ENCODE data around the gene ZNF562.

ZNF562 gene

GRCh38 chr19:9644472-9644871 is 30.4 kb downstream of the ZNF562 start:
- DNase-seq (ENCODE audit: low read depth in 2 of 2, low spot score in 1 of 2): no peak

DNA sequence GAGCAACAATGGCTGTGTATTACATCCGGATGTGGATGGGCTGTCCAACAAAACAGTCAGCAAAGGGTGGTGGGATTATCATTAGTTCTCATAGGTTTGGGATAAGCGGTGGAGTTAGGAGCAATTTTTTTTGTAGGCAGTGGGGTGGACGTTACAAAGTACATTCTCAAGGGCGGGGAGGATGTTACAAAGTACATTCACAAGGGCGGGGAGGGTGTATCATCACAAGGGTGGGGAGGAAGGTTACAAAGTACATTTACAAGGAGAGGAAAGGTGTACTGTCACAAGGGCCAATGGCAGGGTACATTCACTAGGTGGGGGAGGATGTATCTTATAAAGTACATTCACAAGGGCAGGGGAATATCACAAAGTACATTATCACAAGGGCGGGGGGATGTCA is 33.1 kb downstream of the ZNF562 start:
- DNase-seq (ENCODE audit: low read depth in 2 of 2, low spot score in 1 of 2): no peak

DNA sequence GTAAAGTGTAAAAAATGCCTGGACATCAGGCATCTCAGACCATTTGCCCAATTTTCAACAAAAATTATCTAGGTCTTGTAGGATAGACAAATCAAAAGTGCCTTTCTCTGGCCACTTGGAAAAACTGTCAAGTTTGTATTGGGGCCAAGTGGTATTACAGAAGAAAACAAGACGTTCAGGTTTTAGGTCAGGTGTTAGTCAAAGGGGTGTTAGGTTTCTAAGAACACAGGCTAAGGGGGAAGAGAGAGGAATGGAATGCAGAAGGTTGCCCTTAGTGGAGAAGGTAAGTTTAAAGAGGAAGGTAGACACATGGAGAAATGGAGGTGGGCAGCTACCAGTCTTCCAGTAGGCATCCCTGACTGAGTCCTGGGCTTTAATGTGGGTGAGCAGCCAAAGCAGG is 33.9 kb downstream of the ZNF562 start:
- no peak for DNase-seq (ENCODE audit: low read depth in 2 of 2, low spot score in 1 of 2)

DNA sequence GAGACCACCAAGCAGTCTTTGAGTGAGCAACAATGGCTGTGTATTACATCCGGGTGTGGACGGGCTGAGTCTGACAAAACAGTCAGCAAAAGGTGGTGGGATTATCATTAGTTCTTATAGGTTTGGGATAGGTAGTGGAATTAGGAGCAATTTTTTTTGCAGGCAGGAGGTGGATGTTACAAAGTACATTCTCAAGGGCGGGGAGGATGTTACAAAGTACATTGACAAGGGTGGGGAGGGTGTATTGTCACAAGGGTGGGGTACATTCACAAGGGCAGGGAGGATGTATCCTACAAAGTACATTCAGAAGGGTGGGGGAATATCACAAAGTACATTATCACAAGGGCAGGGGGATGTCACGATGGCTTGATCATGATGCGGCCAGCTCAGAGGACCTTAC is 38.9 kb downstream of the ZNF562 start:
- no peak for DNase-seq (ENCODE audit: low read depth in 2 of 2, low spot score in 1 of 2)

GRCh38 chr19:9627856-9628255 is 47.0 kb downstream of the ZNF562 start:
- DNase-seq (ENCODE audit: low read depth in 2 of 2, low spot score in 1 of 2): no peak

DNA sequence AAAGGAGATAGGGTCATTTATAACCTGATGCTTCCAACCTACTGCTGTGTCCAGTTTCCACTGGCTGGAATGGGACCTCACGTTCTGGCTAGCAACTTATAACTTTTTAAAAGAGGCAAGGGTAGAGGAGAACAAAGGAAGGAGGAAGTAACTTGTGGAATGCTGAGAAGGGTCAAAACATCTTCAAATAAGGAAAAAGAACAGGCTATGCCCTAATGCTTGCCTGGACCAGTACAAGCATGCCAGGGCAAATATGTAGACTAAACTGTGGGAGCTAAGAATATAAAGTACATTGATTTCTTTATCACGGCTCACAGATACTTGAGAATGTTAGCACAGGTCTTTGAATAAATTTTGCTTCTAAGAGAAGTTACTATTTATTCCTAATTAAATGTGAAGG is 52.4 kb downstream of the ZNF562 start:
- no peak for DNase-seq (ENCODE audit: low read depth in 2 of 2, low spot score in 1 of 2)

- peak; percentile 83 to 84 for DNase-seq (ENCODE audit: low read depth in 2 of 2, low spot score in 1 of 2)
Observed at GRCh38 chr19:9621156-9622037, 53.5 kb downstream of the ZNF562 start, which contains the start of gene ZNF561. TSS of gene ZNF561 (minus strand) at chr19:9621232. CDS start at chr19:9619456, 1,776 bp downstream.

- DNase-seq (ENCODE audit: low read depth in 2 of 2, low spot score in 1 of 2): no peak
Observed at GRCh38 chr19:9620842-9621155, 54.1 kb downstream of the ZNF562 start.

GRCh38 chr19:9615844-9616243 is 59.1 kb downstream of the ZNF562 start:
- DNase-seq (ENCODE audit: low read depth in 2 of 2, low spot score in 1 of 2): no peak

- no peak for DNase-seq (ENCODE audit: low read depth in 2 of 2, low spot score in 1 of 2)
Observed at GRCh38 chr19:9610484-9611113, 64.3 kb downstream of the ZNF562 start.

- DNase-seq (ENCODE audit: low read depth in 2 of 2, low spot score in 1 of 2): no peak
Observed at GRCh38 chr19:9608912-9609311, 66.0 kb downstream of the ZNF562 start.

- DNase-seq (ENCODE audit: low read depth in 2 of 2, low spot score in 1 of 2): no peak
Observed at GRCh38 chr19:9597027-9597426, 77.9 kb downstream of the ZNF562 start.

Measured in stimulated activated CD8-positive, alpha-beta memory T cell treated with anti-CD3 and anti-CD28 coated beads, Interleukin-4, amount 100 ng/mL, for 1 hour (primary cell).